Measurements from ENCODE around the gene ACAN.

ACAN gene

DNA sequence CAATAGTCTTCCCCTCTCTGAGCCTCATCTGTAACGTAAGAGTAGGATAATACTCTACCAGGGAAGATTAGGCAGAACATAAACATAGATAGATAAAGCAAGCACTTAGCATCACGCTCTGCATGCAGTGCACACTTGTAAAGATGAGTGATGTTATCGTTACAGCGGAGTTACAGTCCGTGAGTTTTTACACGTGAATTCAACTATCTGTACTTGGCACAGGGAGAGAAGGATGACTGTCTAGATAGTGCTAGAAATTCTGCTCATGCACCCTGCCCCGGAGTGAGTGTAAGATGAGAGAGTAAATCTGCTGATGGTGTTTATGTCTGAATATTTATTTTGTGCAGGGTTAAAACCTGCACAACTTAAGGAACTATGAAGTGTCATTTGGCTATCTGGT is 56.3 kb downstream of the ACAN start:
- no peak overlapping the region for H3K4me3 ChIP-seq (replicated peaks; ENCODE audit: low read depth, low read length)
- DNase-seq (ENCODE audit: low read depth), result no peak
- TF ChIP-seq, protein P1, sequence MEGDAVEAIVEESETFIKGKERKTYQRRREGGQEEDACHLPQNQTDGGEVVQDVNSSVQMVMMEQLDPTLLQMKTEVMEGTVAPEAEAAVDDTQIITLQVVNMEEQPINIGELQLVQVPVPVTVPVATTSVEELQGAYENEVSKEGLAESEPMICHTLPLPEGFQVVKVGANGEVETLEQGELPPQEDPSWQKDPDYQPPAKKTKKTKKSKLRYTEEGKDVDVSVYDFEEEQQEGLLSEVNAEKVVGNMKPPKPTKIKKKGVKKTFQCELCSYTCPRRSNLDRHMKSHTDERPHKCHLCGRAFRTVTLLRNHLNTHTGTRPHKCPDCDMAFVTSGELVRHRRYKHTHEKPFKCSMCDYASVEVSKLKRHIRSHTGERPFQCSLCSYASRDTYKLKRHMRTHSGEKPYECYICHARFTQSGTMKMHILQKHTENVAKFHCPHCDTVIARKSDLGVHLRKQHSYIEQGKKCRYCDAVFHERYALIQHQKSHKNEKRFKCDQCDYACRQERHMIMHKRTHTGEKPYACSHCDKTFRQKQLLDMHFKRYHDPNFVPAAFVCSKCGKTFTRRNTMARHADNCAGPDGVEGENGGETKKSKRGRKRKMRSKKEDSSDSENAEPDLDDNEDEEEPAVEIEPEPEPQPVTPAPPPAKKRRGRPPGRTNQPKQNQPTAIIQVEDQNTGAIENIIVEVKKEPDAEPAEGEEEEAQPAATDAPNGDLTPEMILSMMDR (IDR thresholded peaks at IDR 0.05; ENCODE audit: low read length, missing control alignments), result no peak

DNA sequence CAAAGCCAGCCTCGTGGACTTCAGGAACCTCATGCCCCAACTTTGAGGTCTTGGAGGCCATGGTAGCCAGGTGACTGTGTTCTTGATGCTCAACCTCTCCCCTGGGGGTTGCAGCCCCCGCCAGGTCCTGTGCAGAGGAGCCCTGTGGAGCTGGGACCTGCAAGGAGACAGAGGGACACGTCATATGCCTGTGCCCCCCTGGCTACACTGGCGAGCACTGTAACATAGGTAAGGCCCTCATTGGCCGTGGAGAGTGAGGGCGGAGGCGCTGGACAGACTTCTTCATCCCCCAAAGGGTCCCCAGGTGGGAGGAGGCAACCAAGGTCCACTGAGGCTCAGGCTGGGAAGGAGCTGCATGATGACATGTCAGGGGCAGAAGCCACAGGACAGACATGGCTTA is 57.0 kb downstream of the ACAN start:
- TF ChIP-seq, protein P1 (IDR thresholded peaks at IDR 0.05; ENCODE audit: low read length, missing control alignments), result no peak
- H3K4me3 ChIP-seq (replicated peaks; ENCODE audit: low read depth, low read length), result no peak overlapping the region
- DNase-seq (ENCODE audit: low read depth), result no peak

DNA sequence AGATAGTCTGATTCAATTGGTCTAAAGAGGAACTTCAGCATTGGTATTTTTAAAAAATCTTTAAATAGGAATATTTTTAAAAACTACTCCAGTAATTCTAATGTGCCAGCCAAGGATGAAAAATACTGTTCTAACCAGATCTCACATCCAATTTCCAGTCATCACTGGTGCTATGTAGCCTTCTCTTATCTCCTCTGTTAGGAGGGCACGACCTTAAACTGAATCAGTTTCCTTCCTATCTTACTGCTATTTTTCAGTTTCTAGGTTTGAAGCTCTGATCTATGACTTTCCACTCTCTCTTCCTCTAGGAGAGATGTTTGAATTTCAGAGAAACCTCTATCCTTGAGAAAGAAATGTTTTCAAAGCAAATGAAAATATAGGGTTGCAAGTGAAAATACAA is 60.2 kb downstream of the ACAN start:
- TF ChIP-seq, protein P1 (IDR thresholded peaks at IDR 0.05; ENCODE audit: low read length, missing control alignments), result no peak
- no peak overlapping the region for H3K4me3 ChIP-seq (replicated peaks; ENCODE audit: low read depth, low read length)
- DNase-seq (ENCODE audit: low read depth), result no peak

DNA sequence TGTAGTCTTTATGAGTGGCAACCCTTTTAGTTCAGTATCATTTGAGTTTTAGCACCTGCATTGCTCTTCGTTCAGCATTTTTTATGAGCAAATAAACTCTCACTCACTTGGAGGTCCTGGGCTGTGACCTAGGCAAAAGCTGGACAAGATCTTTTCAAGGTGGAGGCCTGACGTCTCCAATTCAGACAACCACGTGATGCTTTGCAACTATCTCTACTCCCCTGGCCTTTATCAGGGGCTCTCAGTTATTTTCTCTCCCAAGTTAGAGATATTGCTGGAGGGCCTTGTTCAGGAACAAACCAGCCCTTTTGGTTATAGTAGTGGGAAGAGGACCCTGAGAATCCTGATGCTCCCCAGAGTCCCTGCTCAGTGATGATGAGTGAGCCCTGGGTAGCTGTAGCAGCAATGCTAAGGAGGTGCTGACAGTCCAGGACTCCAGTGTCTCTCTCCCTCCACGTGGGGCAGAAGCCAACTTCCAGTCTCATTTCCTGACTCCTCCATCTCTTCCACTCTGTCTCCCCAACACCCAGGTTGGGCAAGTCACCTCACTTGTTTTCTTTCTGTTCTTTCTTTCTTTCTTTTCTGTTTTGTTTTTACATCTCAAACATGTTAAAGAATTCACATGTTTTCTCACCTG is 61.7 kb downstream of the ACAN start:
- no peak overlapping the region for H3K4me3 ChIP-seq (replicated peaks; ENCODE audit: low read depth, low read length)
- no peak for DNase-seq (ENCODE audit: low read depth)
- TF ChIP-seq, protein P1 (IDR thresholded peaks at IDR 0.05; ENCODE audit: low read length, missing control alignments), result no peak

DNA sequence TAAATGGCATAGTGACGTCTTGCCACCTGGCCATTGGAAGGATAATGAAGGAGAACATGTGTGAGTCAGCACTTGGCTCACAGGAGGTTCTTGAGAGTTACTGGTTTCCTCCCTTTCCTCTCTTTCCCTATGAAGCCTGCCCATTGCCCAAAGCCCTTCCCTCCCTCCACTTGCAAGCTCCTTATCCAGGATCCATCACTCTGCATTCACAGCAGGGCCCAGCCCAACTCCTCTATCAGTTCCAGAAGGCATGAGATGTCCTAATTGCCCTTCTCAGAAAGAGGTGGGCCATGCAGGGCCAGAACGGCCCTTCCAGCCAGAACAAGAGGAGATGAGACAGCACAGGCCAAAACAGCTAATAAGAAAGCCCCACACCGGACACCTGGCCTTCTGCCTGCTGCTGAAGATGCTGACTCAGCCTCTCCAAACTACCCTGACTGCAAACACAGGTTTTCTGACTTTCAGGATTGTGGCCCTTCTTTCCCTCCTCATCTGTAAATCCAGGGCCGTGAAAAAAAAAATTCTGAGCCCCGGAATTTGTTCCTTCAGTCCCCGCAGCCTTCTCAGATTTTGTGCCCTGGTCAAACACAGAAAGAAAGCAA is 62.4 kb downstream of the ACAN start:
- peak; percentile 47 for DNase-seq (ENCODE audit: low read depth)
- H3K4me3 ChIP-seq (replicated peaks; ENCODE audit: low read depth, low read length), result no peak overlapping the region
- TF ChIP-seq, protein P1 (IDR thresholded peaks at IDR 0.05; ENCODE audit: low read length, missing control alignments), result no peak

DNA sequence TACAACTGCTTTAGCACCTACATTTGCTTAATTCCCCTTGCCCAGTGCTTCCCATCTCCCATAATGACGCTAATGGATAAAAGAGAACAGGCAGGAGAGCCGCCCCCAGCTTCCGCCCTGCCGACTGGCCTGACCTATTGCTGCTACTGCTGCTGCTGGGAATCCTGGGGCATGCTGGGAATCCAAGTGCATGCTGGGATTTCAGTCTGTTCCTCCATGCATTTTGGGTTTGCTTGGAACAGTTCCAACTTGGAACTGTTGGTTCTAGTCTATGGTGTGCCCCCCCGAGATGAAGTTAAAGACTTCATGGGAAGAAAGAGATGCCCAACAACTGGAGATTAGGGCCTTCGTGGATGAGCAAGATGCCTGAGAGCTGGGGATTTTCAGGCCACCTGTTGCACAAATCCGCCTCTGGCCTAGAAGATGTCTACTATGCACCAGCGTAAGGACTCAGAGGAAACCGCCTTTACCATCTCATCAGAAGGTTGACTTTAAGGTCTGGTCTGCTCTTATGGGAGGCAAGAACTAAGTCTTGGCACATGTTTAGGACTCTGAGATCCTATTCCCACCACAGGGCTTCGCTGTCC is 63.2 kb downstream of the ACAN start:
- no peak for DNase-seq (ENCODE audit: low read depth)
- TF ChIP-seq, protein P1 (IDR thresholded peaks at IDR 0.05; ENCODE audit: low read length, missing control alignments), result no peak
- no peak overlapping the region for H3K4me3 ChIP-seq (replicated peaks; ENCODE audit: low read depth, low read length)
